GM18907 (cell line): ENCODE measurements around the gene XXYLT1.

Source experiments
- ATAC-seq: cut with Tn5 transposase; IDR thresholded peaks from one replicate; pipeline ENCODE4 v1.9.1; 2021; ENCODE audit warnings: mild to moderate bottlenecking, moderate library complexity; ENCODE audit not compliant: unreplicated experiment

XXYLT1 gene

GRCh38 chr3:195071916-195072820 is 198.8 kb downstream of the XXYLT1 start:
- no peak for ATAC-seq

DNA sequence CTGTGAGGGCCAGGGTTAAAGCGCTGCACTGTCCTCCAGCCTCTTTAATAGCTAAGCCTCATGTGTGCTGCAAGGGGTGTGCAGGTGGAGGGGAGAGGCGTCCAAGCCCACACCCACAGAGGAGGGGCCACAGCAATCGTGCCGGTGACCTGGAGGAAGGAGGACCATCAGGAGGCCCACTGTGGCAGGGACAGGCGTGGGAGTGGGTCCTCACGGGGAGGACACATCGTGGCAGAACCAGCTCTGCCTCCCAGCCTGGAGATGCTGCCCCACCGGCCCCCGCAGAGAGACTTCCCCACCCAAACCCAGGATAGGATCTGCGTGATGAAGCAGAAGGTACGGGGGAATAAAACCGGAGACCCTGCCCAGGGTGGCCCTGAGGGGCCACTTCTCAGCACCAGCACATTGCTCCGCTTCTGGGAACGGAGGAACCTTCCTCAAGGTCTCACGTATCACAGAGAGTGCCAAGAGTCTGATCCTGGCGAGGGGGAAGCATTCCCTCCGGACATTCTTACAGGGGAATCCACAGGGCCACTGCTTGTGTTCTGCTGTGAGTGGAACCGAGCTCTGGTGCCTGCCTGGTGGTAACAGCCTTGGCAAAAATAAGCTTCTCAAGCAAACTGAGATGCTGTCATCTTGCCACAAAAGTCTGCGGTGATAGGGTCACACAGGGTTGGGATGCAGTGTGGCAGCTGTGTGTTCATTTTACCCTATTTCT is 199.8 kb downstream of the XXYLT1 start:
- ATAC-seq = no peak

DNA sequence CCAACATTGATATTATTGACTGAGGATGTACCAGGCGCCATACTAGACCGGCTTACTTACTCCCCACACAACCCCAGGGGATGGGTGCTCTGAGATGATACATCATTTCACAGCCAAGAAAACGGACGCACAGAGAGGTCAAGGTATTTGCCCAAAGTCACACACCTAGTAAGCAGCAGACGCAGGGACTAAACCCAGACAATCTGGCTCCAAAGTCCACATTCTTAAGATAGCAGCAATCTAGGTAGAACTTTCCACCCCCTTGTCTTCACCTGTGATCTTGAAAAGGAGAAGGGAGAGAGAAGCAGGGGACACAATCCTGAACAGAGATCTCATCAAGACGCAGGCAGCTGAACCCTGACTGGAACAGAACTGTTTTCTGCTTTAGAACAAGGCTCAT is 200.6 kb downstream of the XXYLT1 start:
- no peak for ATAC-seq

DNA sequence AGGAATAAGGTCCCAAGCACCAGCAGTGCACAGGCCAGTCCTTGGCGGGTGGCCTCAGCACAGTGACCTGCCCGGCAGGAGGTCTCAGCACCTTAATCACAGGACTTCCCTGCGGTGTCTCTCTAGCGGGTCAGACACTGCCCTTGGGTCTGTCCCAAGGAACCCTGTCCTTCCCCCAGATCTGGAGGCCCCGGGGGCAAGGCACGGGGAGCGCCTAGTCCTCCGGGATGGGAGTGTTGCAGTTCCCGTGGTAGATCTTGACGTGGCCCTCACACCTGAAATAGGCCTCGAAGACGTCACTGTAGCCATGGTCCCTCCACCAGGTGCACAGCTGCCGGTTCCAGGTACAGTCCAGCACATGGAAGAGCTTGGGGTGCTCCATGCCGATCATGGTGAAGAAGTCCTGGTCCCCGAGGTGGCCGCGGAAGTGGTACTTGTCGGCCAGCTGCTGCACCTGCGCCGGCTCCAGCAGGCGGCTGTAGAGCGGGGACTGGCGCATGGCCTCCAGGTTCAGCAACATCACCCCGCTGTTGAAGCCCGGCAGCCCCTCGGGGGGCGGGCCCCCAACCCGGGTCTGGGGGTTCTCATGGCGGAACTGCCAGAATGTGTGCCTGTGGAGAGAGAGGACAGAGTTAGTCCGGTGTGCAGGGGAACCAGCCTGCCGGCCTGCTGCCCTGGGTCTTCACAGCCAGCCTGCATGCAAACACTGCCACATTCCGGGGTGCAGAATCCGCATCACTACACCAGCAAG is 201.3 kb downstream of the XXYLT1 start:
- no peak for ATAC-seq

DNA sequence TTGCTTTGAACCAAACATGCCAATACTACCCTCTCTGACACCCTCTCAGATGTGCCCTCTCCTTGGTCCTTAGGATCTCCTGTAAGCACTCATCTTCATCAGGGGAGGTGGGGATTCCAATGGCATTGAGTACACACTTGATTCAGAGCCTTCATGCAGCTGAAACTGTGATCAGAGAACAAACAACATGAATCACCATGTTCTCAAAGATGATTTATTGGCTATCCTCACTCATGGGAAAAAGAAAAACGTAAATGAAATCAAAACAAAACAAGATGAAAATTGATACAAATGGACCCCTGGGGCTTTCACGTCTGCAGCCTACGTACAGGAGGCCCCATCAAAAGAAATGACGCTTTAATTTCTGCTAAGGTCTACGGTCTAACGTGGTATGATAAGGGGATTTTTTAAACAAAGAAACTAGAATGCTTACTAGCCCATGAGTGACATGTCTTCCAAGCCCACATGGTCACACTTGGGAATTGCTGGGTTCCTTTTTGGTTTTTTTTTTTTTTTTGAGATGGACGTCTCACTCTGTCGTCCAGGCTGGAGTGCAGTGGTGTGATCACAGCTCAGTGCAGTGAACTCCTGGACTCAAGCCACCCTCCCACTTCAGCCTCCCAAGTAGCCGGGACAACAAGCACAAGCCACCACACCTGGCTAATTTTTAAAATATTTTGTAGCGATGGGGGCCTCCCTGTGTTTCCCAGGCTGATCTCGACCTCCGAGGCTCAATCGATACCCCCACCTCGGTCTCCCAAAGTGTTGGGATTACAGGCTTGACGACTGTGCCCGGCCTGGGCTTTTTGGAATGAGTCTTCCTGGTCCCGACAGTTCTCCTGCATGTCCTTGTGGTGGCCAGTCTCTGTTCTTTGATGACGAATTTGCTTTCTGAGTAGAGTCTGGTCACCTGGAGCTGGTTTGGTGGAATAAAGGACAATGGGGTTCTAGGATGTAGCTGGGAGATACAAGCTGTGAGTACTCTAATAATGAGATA is 202.6 kb downstream of the XXYLT1 start:
- ATAC-seq = no peak

DNA sequence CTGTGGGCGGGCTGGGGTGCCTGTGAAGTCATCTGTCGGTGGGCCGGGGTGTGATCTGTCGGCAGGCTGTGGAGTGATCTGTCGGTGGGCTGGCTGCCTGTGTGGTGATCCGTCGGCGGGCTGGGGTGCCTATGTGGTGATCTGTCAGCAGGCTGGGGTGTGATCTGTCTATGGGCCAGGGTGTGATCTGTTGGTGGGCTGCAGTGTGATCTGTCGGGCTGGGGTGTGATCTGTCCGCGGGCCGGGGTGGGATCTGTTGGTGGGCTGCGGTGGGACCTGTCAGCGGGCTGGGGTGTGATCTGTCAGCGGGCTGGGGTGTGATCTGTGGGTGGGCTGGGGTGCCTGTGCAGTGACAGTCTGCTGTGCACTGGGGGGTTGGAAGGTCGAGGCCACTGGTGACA is 204.5 kb downstream of the XXYLT1 start:
- no peak for ATAC-seq

GRCh38 chr3:195065864-195066185 is 205.1 kb downstream of the XXYLT1 start:
- ATAC-seq = no peak

- no peak for ATAC-seq
Measured at GRCh38 chr3:195065142-195065863, 205.7 kb downstream of the XXYLT1 start.

DNA sequence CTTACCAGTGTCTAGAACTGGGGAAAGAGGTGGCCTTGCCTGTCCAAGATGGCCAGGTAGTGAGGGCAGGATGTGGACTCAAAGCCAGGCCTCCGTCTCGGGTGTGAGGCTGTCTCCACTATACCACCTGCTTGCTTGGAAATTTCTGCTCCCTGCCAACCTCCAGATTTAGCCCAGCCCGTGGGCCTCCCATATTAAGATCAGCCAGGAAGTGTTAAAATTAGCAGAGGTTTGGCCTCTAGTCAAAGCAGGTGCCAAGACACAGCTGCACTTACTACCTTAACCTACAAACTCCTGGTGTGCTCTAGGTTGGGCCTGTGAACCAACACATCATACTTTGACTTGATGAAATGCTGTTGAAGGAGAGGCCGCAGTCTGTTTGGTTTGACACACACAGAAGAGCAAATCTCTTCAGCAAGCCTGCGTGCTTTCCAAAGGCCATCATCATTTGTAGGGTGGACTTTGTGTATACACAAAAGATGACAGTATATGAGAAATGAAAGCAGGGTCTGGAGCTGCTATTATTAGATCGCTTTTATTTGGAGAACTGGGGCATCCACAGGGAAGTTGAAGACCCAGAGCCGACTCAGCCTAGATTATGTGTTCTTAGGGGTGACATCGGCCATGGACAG is 206.5 kb downstream of the XXYLT1 start:
- no peak for ATAC-seq

GRCh38 chr3:195063581-195064193 is 207.3 kb downstream of the XXYLT1 start:
- ATAC-seq = no peak

DNA sequence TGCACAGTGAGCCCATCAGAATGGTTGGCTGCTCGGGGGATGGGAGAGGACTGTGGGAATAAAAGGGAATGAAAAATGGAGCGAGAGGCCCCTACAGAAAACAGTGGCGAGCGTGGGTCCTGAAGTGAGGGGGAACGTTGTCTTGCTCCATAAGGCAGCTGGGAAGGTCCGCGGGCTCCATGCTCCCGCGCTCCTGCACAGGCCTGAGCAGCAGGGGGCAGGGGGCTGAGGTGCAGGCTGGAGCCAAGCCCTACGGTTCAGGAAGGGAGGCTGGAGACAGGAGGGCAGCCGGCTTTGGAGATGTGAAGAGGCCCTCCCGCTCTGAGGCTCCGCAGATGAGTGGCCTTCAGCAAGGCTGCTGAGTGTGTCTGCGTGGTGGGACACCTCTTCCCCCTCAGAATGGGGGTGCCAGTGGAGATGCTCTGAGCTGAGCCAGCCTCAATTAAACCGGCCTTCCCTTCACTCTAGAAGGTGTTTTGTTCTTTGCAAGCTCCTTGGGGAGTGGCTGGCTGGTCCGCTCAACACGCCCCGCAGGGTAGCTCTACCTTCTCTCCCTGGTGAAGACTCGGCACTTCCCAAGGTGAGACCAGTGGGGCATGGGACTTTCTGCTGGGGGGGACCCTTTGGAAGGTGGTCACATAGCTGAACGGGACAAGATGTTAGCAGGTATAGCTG is 208.0 kb downstream of the XXYLT1 start:
- no peak for ATAC-seq

- no peak for ATAC-seq
Measured at GRCh38 chr3:195061756-195062655, 209.0 kb downstream of the XXYLT1 start.

DNA sequence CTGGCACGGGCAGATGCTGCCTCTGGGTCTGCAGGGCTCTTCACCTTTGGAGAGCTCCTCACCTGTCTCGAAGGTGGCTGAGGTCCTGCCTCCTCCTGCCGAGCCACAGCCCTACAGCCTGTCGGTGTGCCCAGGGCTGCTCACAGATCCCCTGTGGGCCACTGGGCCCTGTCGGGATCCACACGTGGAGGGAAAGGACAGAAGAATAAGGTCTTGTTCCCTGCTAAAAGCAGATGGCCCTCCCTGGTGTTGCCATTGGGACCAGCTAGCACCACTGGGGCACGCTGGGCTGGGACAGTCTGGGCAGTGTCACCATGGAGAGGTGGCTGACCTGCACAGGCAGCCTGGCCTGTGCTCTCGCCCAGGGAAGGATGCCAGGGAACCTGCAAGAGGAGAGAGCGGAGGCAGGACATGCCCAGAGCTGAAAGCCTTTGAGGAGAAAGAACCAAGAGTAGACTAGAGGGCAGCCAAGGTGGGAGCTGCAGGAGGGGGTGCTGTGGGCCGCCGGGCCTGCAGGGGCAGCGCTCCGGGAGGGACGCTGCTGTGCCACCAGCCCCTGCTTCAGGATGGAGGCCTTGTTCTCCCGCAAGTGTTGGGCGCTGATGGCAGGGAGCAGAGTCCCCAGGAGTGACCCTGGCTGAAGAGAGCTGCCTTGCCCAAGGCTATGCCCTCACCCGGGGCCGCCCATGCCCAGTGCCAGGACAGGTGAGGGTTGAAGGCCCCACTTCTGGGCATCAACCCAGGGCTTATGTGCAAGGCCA is 210.2 kb downstream of the XXYLT1 start:
- no peak for ATAC-seq

DNA sequence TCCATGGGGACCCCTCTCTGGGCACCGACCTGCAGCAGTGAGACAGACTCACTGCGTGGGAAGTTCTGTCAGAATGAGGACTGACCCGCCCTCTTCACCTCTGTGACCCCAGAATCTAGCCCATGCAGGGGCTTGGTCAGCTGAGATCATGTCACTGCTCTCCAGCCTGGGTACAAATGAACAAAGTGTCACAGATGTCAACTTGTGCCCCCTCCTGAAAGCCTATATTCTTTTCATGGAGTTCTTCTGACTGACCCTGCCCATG is 210.8 kb downstream of the XXYLT1 start:
- ATAC-seq = no peak

- no peak for ATAC-seq
Measured at GRCh38 chr3:195059471-195060216, 211.3 kb downstream of the XXYLT1 start.

GRCh38 chr3:195059006-195059350 is 212.0 kb downstream of the XXYLT1 start:
- no peak for ATAC-seq
